Stomach (tissue), 9 donors: ENCODE measurements around the gene NAPG. TPM values are rescaled to one million over a fixed set of nuclear protein-coding genes. Genes with fewer than 3 reads are reported as not detected.
A peak's percentile ranks its signal among the peaks of the same experiment; 100 is the strongest.

Source experiments
- DNase-seq, 2 donors: peaks; one replicate each; pipeline versions ENCODE4 v3.0.0 to v3.0.0-alpha.2; 2013 to 2019
- H3K27ac ChIP-seq, 5 donors: fragments of 200-600 bp in 4 of 5; sonication (generic) in 4 of 5; one replicate each; pipeline ENCODE4 v1.5.1; 2013 to 2019; ENCODE audit warnings: mild to moderate bottlenecking in 1 of 5, moderate library complexity in 1 of 5
- H3K27me3 ChIP-seq, 3 donors: fragments of 200-600 bp; sonication (generic); one replicate each; pipeline ENCODE4 v1.5.1; 2017 to 2019; ENCODE audit warnings: mixed run types in 1 of 3
- H3K36me3 ChIP-seq, 4 donors: fragments of 200-600 bp; sonication (generic); 1 replicate in 3 of 4; 2 replicates in 1 of 4; pipeline ENCODE4 v1.5.1; 2016 to 2019
- H3K4me1 ChIP-seq, 4 donors: fragments of 200-600 bp; sonication (generic); one replicate each; pipeline ENCODE4 v1.5.1; 2016 to 2019
- H3K4me3 ChIP-seq, 4 donors: fragments of 200-600 bp; sonication (generic) in 3 of 4; one replicate each; pipeline ENCODE4 v1.5.1; 2016 to 2019; ENCODE audit warnings: mild to moderate bottlenecking in 1 of 4
- H3K9me3 ChIP-seq, 4 donors: fragments of 200-600 bp; sonication (generic); one replicate each; pipeline ENCODE4 v1.5.1; 2016 to 2019
- EP300 ChIP-seq: sonication (generic); formaldehyde crosslinking; IDR thresholded peaks from one replicate; pipeline ENCODE4 v1.6.1; 2017; ENCODE audit warnings: antibody characterized with exemption
- POLR2A ChIP-seq, 4 donors: fragments of 450-650 bp; IDR thresholded peaks; one replicate each; pipeline ENCODE4 v1.6.1; 2016; ENCODE audit warnings: antibody characterized with exemption in 4 of 4, control low read depth in 2 of 4, mild to moderate bottlenecking in 1 of 4, moderate library complexity in 1 of 4
- POLR2AphosphoS5 ChIP-seq, 3 donors: sonication (generic); formaldehyde crosslinking; IDR thresholded peaks; one replicate each; pipeline ENCODE4 v1.6.1; 2016; ENCODE audit warnings: antibody characterized with exemption in 3 of 3
- WGBS, 5 donors: extraction: QIAGEN DNeasy Blood & Tissue Kit in 3 of 5; methylation state at CpG; one replicate each; pipeline versions ENCODE4 v1.1.5 to v1.1.7; 2013 to 2018; 5-methylcytosine and 5-hydroxymethylcytosine counted together
- intact Hi-C: fragments of 100-400 bp; cut with DNase I; formaldehyde crosslinking; loops from one replicate; pipeline ENCODE4 v1.15.1; 2023; ENCODE audit warnings: low total_unique reads
- polyA plus RNA-seq, 3 donors: library from polyadenylated mRNA; stranded (reverse); fragments of 200-250 nt; gene quantifications; one replicate each; pipeline ENCODE4 v1.2.3, GENCODE V29; 2013
- total RNA-seq, 5 donors: library from RNA; depleted of rRNA; stranded (reverse); fragments of >200 nt; gene quantifications; one replicate each; pipeline versions ENCODE4 v1.1.0 to v1.2.3, GENCODE V29; 2014 to 2016
- TF ChIP-seq, protein P1 (sequence below), 7 experiments: fragments of 450-650 bp in 4 of 7; fragments of 200-600 bp in 3 of 7; sonication (generic) in 3 of 7; IDR thresholded peaks; one replicate each; pipeline ENCODE4 v1.5.1; 2016 to 2019; ENCODE audit warnings: antibody characterized with exemption in 7 of 7, control low read depth in 2 of 7, mild to moderate bottlenecking in 1 of 7
- donor health status: healthy with polysubstance abuse.
- donor health status: Bipolar disorder and iron deficiency.
- donor health status: healthy.

Gene NAPG
- total and polyA plus RNA-seq, 8 donors, result 5.5 to 83.7 (median 17.6) TPM

DNA sequence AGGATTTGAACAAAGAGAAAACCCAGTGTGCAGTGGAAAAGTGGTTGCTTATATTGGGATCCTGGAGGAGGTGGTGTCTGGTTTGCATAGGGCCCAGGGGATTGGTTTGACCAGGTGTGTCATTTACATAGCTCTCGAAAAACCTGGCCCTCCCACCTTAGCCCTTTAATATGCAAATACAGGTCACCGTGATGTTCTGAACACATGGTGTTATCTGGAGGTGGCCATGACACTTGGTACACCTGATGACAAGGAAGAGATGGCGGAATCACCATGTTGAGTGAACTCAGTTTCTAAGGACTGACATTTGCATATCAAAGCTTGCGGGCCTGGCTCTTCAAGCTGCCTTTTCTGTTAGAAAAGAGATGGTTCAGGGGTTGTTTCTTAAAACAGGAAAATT lies 2.3 kb upstream of the NAPG start:
- peaks cover 31 to 50% (median 42%) of the 10 kb centered on the region in 4 donors for H3K4me1 ChIP-seq
- no peak overlapping the region for H3K4me3 ChIP-seq
- no peaks in the 10 kb centered on the region for H3K9me3 ChIP-seq
- no peak for DNase-seq
- no peak for TF ChIP-seq POLR2A (IDR thresholded peaks at IDR 0.05)
- no peak for TF ChIP-seq POLR2AphosphoS5 (IDR thresholded peaks at IDR 0.05)
- TF ChIP-seq EP300, result no peak
- TF ChIP-seq, protein P1, sequence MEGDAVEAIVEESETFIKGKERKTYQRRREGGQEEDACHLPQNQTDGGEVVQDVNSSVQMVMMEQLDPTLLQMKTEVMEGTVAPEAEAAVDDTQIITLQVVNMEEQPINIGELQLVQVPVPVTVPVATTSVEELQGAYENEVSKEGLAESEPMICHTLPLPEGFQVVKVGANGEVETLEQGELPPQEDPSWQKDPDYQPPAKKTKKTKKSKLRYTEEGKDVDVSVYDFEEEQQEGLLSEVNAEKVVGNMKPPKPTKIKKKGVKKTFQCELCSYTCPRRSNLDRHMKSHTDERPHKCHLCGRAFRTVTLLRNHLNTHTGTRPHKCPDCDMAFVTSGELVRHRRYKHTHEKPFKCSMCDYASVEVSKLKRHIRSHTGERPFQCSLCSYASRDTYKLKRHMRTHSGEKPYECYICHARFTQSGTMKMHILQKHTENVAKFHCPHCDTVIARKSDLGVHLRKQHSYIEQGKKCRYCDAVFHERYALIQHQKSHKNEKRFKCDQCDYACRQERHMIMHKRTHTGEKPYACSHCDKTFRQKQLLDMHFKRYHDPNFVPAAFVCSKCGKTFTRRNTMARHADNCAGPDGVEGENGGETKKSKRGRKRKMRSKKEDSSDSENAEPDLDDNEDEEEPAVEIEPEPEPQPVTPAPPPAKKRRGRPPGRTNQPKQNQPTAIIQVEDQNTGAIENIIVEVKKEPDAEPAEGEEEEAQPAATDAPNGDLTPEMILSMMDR (IDR thresholded peaks at IDR 0.05), result no peak
- H3K36me3 ChIP-seq, result no peaks in the 10 kb centered on the region
- H3K27ac ChIP-seq, result no peak overlapping the region
- intact Hi-C loops, result loop anchor here (5.0 kb wide), 1 partner anchor 551 kb away; no protein-coding TSS in a partner anchor
- WGBS, 5 donors, result 75 to 85% (median 81%) methylated on average over 4 of the region's 4 CpGs
- H3K27me3 ChIP-seq, result no peaks in the 10 kb centered on the region

DNA sequence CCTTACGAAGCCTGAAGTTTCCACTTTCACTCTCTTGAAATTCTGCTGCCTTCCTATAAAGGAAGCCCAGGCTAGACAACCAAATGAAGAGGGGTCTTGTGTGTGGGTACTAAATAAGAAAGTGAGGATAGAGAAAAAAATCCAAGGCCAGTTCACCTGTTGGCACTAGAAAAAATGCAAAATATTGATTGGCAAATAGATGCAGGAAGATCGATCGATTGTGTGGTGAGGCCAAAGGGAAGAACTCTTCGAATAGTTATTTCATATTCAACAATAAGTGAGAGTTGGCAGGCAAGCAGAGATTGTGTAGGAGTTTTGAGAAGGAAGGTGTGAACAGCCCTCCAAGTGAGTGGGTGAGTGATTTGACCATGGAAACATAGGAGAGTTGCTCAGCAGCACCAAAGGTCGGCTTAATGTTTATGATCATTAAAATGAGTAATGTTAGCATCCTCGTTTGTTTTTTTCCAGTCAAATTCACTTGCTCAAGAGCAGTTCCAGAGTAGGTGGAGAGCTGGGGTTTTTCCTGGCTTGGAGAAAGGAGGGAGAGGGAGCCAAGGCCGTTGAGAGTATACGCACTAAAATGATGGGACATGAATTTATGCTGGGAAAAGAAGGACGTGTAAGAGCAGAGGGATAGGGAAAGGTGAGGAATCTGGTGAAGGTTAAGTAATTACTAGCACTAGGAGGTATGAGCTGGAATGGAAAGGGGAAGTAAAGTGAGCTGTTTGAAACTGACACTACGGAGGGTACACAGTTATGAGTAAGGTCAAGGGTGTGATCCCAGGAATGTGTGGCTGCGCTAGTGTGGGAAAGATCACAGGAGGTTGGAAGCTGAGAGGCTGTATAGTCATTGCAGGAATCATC lies 1.1 kb upstream of the NAPG start:
- H3K27ac ChIP-seq, result peak overlapping the region in 4 of 5 donors; percentile 92 to 97 (median 96)
- H3K4me3 ChIP-seq, result peak overlapping the region in 3 of 4 donors; percentile 87 to 92 (median 91)
- H3K9me3 ChIP-seq, result no peaks in the 10 kb centered on the region
- TF ChIP-seq POLR2A (IDR thresholded peaks at IDR 0.05), result no peak
- no peak for TF ChIP-seq POLR2AphosphoS5 (IDR thresholded peaks at IDR 0.05)
- TF ChIP-seq, protein P1 (IDR thresholded peaks at IDR 0.05), result no peak
- TF ChIP-seq EP300, result no peak
- intact Hi-C loops, result loop anchor here (5.0 kb wide), 1 partner anchor 552 kb away; no protein-coding TSS in a partner anchor
- peak in 1 of 2 donors; percentile 47 for DNase-seq
- H3K36me3 ChIP-seq, result no peaks in the 10 kb centered on the region
- H3K4me1 ChIP-seq, result peaks cover 28 to 50% (median 38%) of the 10 kb centered on the region in 4 donors
- no peaks in the 10 kb centered on the region for H3K27me3 ChIP-seq
- 57 to 64% (median 61%) methylated on average over 11 of the region's 11 CpGs for WGBS, 5 donors

DNA sequence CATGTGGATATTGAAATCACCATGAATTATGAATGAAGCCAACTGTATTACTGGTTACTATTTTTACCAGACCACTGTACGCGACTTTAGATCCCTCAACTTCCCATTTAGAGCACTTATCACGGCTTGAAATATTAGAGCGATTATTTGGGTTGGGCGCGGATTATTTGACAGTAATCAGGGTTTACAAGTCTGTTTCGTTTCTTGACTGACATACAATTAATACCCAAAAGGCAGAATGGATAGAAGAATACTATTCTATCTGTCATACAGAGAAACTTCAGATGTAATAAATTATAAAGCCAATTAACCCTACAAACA lies 496 bp upstream of the NAPG start:
- H3K36me3 ChIP-seq, result no peaks in the 10 kb centered on the region
- TF ChIP-seq, protein P1 (IDR thresholded peaks at IDR 0.05), result no peak
- no peak for TF ChIP-seq EP300
- no peak for TF ChIP-seq POLR2A (IDR thresholded peaks at IDR 0.05)
- TF ChIP-seq POLR2AphosphoS5 (IDR thresholded peaks at IDR 0.05), result no peak
- H3K9me3 ChIP-seq, result no peaks in the 10 kb centered on the region
- peak overlapping the region in 4 of 5 donors; percentile 92 to 97 (median 96) for H3K27ac ChIP-seq
- H3K4me3 ChIP-seq, result peak overlapping the region; percentile 87 to 92 (median 90)
- no peaks in the 10 kb centered on the region for H3K27me3 ChIP-seq
- WGBS, 5 donors, result 44 to 66% (median 52%) methylated on average over 7 of the region's 7 CpGs
- intact Hi-C loops, result no loop called here
- peaks cover 27 to 50% (median 38%) of the 10 kb centered on the region in 4 donors for H3K4me1 ChIP-seq
- no peak for DNase-seq

DNA sequence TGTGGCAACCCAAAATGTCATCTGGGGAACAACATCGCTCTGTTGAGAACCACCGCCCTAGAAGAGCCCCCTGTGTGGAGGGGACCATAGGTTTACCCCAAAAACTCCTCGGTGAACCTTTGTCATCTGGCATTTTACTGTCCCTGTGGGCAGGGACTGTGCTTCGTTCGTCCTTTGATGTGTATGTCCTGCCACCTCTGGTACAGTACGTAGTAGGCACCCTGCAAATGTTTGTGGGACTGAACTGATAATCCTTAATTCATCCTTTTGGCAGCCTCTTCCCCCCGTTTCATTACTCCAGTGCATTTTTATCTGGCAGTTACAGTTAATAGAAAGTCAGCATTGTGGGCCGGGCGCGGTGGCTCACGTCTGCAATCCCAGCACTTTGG lies 728 bp downstream of the NAPG start:
- Histone ChIP-seq H3K4me3 (peak overlapping the region; percentile 87 to 92 (median 90)), H3K27me3 (no peaks in the 10 kb centered on the region), H3K9me3 (no peaks in the 10 kb centered on the region), H3K36me3 (no peaks in the 10 kb centered on the region), H3K4me1 (peaks cover 29 to 58% (median 43%) of the 10 kb centered on the region in 4 donors), H3K27ac (peak overlapping the region; percentile 91 to 97 (median 96))
- DNase-seq, result no peak
- TF ChIP-seq POLR2A (IDR thresholded peaks at IDR 0.05), result no peak
- TF ChIP-seq, protein P1 (IDR thresholded peaks at IDR 0.05), result no peak
- TF ChIP-seq EP300, result no peak
- no peak for TF ChIP-seq POLR2AphosphoS5 (IDR thresholded peaks at IDR 0.05)
- intact Hi-C loops, result no loop called here
- 3 to 7% (median 5%) methylated on average over 9 to 11 of the region's 11 CpGs for WGBS, 5 donors
